ENCODE data around the gene GON7.
"Not testable (repeated sequence)": the region's sequence is repeated elsewhere in the genome, so short reads cannot be mapped to it uniquely, and the experiment has no call there.

The GON7 gene, protein sequence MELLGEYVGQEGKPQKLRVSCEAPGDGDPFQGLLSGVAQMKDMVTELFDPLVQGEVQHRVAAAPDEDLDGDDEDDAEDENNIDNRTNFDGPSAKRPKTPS

DNA sequence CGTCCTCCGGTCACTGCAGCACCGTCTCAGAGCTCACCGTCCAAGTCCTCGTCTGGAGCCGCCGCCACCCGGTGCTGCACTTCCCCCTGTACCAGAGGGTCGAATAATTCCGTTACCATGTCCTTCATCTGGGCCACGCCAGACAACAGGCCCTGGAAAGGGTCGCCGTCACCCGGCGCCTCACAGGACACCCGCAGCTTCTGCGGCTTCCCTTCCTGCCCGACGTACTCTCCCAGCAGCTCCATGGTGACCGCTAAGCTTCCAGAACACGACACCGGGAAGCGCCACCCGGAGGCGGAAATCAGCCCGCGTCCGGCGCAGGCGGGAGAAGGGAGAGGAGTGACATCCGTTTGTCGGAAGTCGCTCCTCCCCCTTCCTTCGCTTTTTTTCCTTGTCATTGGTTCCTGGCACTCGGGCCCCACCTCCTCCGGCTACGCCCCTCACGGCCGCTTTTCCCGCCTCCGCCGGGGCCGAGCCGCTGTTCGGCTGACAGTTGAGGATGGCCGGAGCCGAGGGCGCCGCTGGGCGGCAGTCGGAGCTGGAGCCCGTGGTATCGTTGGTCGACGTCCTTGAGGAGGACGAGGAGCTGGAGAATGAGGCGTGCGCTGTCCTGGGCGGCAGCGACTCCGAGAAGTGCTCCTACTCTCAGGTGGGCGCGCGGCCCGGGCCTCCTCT, at the start of gene GON7, which contains the start of gene UBR7:
Gene GON7 (minus strand): TSS at position 273 of the 675 bp plus-strand sequence. CDS start 28 bp downstream, at position 245.
Gene UBR7 (plus strand): TSS at position 464 of the 675 bp plus-strand sequence. CDS start 36 bp downstream, at position 500.
- Histone ChIP-seq H3K27me3 (ENCODE audit: control insufficient read depth, insufficient read depth, low read length) (no peaks in the 10 kb centered on the region), H3K4me3 (ENCODE audit: low read length) (peak within 1 kb of the TSS; percentile 83), H3K9ac (ENCODE audit: low read length) (peak within 1 kb of the TSS; percentile 61), H3K4me1 (ENCODE audit: control insufficient read depth, low read depth, low read length) (peaks cover 4% of the 10 kb centered on the region), H3K9me3 (ENCODE audit: control insufficient read depth, low read depth, low read length) (no peaks in the 10 kb centered on the region), H3K27ac (ENCODE audit: low read length) (peak within 1 kb of the TSS; percentile 67), H3K36me3 (ENCODE audit: control insufficient read depth, low read depth, low read length) (peaks cover 5% of the 10 kb centered on the region)

DNA sequence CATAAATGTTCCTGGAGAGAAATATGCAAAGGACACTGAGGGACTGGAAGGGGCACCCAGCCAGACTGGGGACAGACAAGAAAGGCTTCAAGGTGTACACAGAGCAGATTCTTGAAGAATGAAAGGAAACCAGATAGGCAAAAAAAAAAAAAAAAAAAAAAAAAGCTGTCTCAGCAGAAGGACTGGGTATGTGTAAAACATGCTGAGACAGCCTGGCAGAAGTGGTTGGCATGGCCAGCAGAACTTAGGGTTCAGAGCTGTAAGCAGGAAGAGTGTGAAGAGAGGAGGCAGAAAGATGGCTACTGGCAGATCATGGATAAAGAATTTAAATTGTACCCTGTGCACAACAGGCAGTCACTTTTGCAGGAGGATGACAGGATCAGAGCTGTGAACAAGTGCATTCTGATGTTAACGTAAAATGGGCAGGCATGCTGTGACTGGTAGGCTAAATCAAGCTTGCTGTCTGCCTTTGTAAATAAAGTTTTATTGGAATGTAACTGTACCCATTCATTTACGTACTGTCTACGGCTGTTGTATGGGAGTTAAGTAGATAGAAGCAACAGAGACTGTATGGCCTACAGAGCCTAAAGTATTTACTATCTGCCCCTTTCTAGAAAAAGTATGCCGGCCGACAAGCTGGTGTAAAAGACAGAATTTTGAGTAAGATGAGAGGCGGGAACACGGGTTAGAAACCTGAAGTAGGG, 42.4 kb upstream of the GON7 start:
- Histone ChIP-seq H3K27ac (ENCODE audit: low read length) (no peak overlapping the region), H3K27me3 (ENCODE audit: control insufficient read depth, insufficient read depth, low read length) (no peaks in the 10 kb centered on the region), H3K4me3 (ENCODE audit: low read length) (no peak overlapping the region), H3K9me3 (ENCODE audit: control insufficient read depth, low read depth, low read length) (no peaks in the 10 kb centered on the region), H3K9ac (ENCODE audit: low read length) (no peak overlapping the region), H3K36me3 (ENCODE audit: control insufficient read depth, low read depth, low read length) (peaks cover 37% of the 10 kb centered on the region), H3K4me1 (ENCODE audit: control insufficient read depth, low read depth, low read length) (no peaks in the 10 kb centered on the region)

DNA sequence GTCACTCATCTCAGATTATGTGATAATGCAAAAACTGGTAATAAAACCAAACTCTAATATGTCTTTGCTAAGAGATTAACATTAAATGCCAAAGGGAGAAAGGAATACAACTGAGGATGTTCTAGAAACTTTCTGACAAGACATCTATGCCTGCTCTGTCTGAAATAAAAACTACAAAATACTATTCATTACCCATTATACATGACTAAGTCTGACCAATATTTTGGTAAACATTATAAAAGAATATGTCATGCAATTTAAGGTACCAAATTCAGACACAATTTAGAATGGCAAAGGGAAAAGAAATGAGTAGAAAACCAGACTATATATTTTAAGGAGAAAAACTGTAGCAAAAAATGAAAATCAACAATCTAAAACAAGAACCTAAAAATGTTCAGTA, 39.7 kb upstream of the GON7 start:
- H3K9me3 ChIP-seq (ENCODE audit: control insufficient read depth, low read depth, low read length), result no peaks in the 10 kb centered on the region
- no peaks in the 10 kb centered on the region for H3K27me3 ChIP-seq (ENCODE audit: control insufficient read depth, insufficient read depth, low read length)
- H3K36me3 ChIP-seq (ENCODE audit: control insufficient read depth, low read depth, low read length), result peaks cover 52% of the 10 kb centered on the region
- no peak overlapping the region for H3K4me3 ChIP-seq (ENCODE audit: low read length)
- H3K9ac ChIP-seq (ENCODE audit: low read length), result no peak overlapping the region
- no peaks in the 10 kb centered on the region for H3K4me1 ChIP-seq (ENCODE audit: control insufficient read depth, low read depth, low read length)
- no peak overlapping the region for H3K27ac ChIP-seq (ENCODE audit: low read length)

DNA sequence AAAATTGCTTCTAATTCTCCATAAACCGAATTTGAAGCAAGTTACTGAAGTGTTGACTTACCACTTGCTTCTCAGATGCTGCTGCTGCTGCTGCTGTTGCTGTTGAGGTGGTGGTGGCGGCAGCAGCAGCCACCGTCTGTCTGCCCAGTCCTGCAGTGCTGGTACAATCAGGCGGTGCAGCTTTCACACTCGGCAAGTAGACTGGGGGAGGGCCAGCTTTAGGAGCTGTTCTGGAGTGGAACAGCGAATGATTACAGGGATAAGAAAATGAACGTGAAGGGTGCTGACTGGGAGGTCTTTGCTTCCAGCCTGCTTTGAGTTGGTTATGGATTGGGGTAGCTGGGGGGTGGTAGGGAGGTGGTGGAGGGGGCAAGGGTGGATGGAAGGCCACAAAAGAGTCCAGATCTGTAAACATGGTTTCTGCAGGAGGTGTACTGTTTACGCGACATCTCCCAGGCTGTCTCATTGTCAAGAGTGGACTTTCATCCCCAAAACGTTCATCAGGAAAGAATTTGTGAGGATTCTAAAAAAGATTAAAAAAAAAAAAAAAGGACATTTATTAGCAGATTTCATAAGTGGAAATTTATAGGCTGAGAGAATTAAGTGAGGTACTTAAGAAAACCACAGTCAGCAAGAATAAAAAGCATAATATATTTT, 39.0 kb upstream of the GON7 start:
- Histone ChIP-seq H3K4me3 (ENCODE audit: low read length) (no peak overlapping the region), H3K9me3 (ENCODE audit: control insufficient read depth, low read depth, low read length) (no peaks in the 10 kb centered on the region), H3K4me1 (ENCODE audit: control insufficient read depth, low read depth, low read length) (no peaks in the 10 kb centered on the region), H3K36me3 (ENCODE audit: control insufficient read depth, low read depth, low read length) (peaks cover 47% of the 10 kb centered on the region), H3K9ac (ENCODE audit: low read length) (no peak overlapping the region), H3K27ac (ENCODE audit: low read length) (no peak overlapping the region), H3K27me3 (ENCODE audit: control insufficient read depth, insufficient read depth, low read length) (no peaks in the 10 kb centered on the region)

DNA sequence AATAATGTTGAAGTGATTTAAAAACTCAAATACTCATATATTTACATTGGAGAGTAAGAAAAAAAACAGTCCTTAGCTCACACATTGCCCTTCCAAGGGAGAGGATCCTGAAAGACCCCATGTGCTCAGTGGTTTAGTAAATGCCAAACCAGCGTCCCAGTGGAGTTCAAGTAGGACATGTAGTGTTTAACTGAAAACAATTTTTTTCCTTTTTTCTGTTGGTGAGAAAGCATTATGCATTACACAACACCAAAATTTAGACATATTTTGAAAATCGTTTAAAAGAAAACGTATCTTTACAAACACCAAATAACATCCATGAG, 33.8 kb upstream of the GON7 start:
- H3K4me3 ChIP-seq (ENCODE audit: low read length), result no peak overlapping the region
- H3K9ac ChIP-seq (ENCODE audit: low read length), result no peak overlapping the region
- no peaks in the 10 kb centered on the region for H3K4me1 ChIP-seq (ENCODE audit: control insufficient read depth, low read depth, low read length)
- no peaks in the 10 kb centered on the region for H3K27me3 ChIP-seq (ENCODE audit: control insufficient read depth, insufficient read depth, low read length)
- H3K36me3 ChIP-seq (ENCODE audit: control insufficient read depth, low read depth, low read length), result peaks cover 27% of the 10 kb centered on the region
- no peaks in the 10 kb centered on the region for H3K9me3 ChIP-seq (ENCODE audit: control insufficient read depth, low read depth, low read length)
- no peak overlapping the region for H3K27ac ChIP-seq (ENCODE audit: low read length)

DNA sequence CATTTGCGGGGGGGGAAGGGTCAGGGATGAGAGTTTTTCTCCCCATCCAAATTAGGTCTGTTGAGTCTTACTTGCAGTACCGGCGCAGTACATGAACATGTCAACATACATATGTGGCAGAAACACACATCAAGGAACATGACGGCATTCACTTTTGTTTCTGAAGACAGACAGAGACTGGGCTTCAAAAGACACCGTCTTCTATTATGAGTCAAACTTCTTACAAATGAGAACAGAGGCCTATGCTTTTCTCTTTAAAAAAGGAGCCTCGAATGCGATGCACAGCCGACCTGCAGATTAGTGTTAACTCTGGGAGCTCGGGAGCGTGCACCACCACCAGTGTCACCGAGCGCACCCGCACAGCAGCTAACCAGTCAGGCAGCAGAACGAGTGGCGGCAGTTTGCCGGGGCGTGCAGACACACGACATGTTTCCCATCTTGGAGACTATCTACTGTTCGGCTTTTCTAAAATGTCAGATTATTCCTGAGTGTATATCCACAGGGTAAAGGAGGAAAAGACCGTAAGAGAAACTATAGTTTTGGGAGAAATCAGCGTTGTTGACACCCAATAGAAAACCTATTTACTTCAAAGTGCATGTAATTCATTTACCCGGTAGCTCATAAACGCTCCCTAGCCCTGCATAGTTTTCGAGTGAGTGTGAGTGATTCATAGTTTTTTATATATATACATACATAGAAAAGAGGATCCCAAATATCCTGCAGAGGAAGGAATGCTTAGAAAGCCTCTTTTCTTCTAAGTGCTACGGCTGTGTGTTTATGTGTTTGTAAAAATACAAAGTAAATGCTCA, 33.2 kb upstream of the GON7 start:
- Histone ChIP-seq H3K27me3 (ENCODE audit: control insufficient read depth, insufficient read depth, low read length) (no peaks in the 10 kb centered on the region), H3K4me1 (ENCODE audit: control insufficient read depth, low read depth, low read length) (no peaks in the 10 kb centered on the region), H3K27ac (ENCODE audit: low read length) (no peak overlapping the region), H3K36me3 (ENCODE audit: control insufficient read depth, low read depth, low read length) (peaks cover 25% of the 10 kb centered on the region), H3K9ac (ENCODE audit: low read length) (no peak overlapping the region), H3K4me3 (ENCODE audit: low read length) (no peak overlapping the region), H3K9me3 (ENCODE audit: control insufficient read depth, low read depth, low read length) (no peaks in the 10 kb centered on the region)

DNA sequence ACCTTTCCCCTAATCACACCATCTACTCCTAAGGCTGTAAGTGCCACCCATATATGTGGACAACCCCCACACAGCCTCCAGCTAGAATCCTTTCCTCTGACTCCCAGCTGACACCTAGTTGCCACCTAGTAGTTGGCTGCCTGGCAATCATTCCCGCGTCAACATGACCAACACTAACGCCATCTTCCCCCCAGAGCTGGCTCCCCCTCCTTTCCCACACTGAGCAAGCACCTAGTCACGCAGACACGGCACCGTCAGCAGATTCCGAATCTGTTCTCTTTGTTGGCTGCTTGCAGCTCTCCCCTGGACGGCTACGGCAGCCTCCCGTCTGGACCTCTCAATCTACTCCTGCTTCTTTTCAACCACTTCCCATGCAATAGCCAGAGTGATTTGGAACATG, 27.9 kb upstream of the GON7 start:
- no peaks in the 10 kb centered on the region for H3K4me1 ChIP-seq (ENCODE audit: control insufficient read depth, low read depth, low read length)
- H3K9me3 ChIP-seq (ENCODE audit: control insufficient read depth, low read depth, low read length), result no peaks in the 10 kb centered on the region
- H3K9ac ChIP-seq (ENCODE audit: low read length), result no peak overlapping the region
- H3K36me3 ChIP-seq (ENCODE audit: control insufficient read depth, low read depth, low read length), result no peaks in the 10 kb centered on the region
- H3K27me3 ChIP-seq (ENCODE audit: control insufficient read depth, insufficient read depth, low read length), result no peaks in the 10 kb centered on the region
- H3K4me3 ChIP-seq (ENCODE audit: low read length), result no peak overlapping the region
- no peak overlapping the region for H3K27ac ChIP-seq (ENCODE audit: low read length)

DNA sequence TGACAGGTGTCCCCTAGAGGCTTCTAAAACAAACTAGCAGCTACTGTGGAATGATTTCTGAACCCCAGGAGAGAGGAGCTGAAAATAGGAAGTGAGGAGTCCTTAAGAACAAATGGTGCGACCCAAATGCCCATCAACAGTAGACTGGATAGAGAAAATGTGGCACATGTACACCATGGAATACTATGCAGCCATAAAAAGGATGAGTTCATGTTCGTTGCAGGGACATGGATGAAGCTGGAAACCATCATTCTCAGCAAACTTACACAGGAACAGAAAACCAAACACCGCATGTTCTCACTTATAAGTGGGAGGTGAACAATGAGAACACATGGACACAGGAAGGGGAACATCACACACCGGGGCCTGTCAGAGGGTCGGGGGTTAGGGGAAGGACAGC, 26.2 kb upstream of the GON7 start:
- H3K27ac ChIP-seq (ENCODE audit: low read length); H3K4me1 ChIP-seq (ENCODE audit: control insufficient read depth, low read depth, low read length); H3K9ac ChIP-seq (ENCODE audit: low read length); H3K9me3 ChIP-seq (ENCODE audit: control insufficient read depth, low read depth, low read length); H3K4me3 ChIP-seq (ENCODE audit: low read length); H3K27me3 ChIP-seq (ENCODE audit: control insufficient read depth, insufficient read depth, low read length): not testable (repeated sequence)
- H3K36me3 ChIP-seq (ENCODE audit: control insufficient read depth, low read depth, low read length), result peaks cover 10% of the 10 kb centered on the region

DNA sequence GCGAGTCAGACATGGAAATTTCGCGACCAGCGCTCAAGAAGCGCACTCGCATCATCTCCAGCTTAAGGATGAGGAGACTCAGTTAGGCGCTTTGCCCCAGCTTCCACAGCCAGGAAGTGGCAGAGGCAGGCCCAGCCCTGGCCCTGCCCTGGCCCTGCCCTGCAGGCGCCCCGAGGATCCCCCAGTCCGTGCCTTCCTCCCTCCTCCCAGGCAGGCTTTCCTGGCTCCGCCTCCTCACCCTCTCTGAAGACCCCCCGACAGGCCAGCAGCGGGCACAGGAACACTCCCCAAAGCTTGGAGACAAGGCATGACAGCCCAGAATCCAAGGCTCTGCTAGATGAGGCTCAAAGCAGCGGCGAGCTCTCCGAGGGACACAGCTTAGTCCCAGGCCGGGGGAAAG, 25.3 kb upstream of the GON7 start:
- Histone ChIP-seq H3K36me3 (ENCODE audit: control insufficient read depth, low read depth, low read length) (peaks cover 19% of the 10 kb centered on the region), H3K9me3 (ENCODE audit: control insufficient read depth, low read depth, low read length) (no peaks in the 10 kb centered on the region), H3K4me3 (ENCODE audit: low read length) (no peak overlapping the region), H3K9ac (ENCODE audit: low read length) (no peak overlapping the region), H3K27me3 (ENCODE audit: control insufficient read depth, insufficient read depth, low read length) (no peaks in the 10 kb centered on the region), H3K4me1 (ENCODE audit: control insufficient read depth, low read depth, low read length) (no peaks in the 10 kb centered on the region), H3K27ac (ENCODE audit: low read length) (no peak overlapping the region)

DNA sequence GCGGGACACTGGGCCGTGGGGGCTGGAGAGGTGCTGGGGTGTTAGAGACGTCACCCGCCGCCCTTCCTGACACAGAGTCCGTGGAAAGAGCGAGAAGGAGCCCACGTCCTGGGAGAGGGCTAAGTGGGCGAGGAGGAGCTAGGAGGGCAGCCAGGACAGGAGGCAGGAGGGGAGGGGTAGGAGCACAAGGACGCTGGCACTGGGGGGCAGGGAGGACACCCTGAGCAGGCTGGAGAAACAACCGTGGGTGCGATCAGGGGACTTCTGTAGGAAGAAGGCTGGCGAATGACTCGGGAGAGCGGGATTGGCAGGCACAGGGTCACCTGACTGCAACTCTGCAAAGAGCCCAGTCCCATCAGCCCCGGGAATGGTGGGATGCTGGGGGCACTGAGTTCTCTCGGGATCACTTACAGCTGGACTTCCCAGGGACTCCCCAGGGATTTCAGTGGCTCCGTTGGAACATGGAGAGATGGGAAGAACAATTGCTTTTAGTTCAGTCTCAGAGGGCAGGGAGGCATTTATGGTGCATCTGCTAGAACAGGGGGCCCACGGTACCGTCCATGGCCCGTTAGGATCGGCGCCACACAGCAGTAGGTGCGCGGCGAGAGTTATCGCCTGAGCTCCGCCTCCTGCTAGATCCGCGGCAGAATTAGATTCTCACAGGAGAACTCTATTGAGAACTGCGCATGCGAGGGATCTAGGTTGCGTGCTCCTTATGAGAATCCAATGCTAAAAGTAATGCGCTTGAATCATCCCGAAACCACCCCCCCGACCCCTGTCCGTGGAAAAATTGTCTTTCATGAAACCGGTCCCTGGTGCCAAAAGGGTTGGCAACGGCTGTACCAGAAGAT, 24.5 kb upstream of the GON7 start:
- no peaks in the 10 kb centered on the region for H3K27me3 ChIP-seq (ENCODE audit: control insufficient read depth, insufficient read depth, low read length)
- no peaks in the 10 kb centered on the region for H3K4me1 ChIP-seq (ENCODE audit: control insufficient read depth, low read depth, low read length)
- H3K9me3 ChIP-seq (ENCODE audit: control insufficient read depth, low read depth, low read length), result no peaks in the 10 kb centered on the region
- H3K27ac ChIP-seq (ENCODE audit: low read length), result no peak overlapping the region
- no peak overlapping the region for H3K4me3 ChIP-seq (ENCODE audit: low read length)
- no peak overlapping the region for H3K9ac ChIP-seq (ENCODE audit: low read length)
- peaks cover 24% of the 10 kb centered on the region for H3K36me3 ChIP-seq (ENCODE audit: control insufficient read depth, low read depth, low read length)
